IMR-90 (cell line): Measurements from ENCODE around the gene STAP2. TPM values are rescaled to one million over a fixed set of nuclear protein-coding genes. Genes with fewer than 3 reads are reported as not detected.

Source experiments
- ATAC-seq: fragments of 200-7000 bp; cut with Tn5 transposase; 2 replicates; pipeline ENCODE4 v1.9.1; 2020; ENCODE audit warnings: low read depth, mild to moderate bottlenecking, moderate library complexity
- BruUV-seq: library from RNA; stranded (reverse); fragments of 400-500 nt; replicated peaks from 2 replicates; lab custom pipeline; 2021; lab: Mats Ljungman, UMichigan
- CTCF ChIA-PET: fragments of 300-600 bp; formaldehyde crosslinking; extraction: SDS; loops from one replicate; lab custom pipeline; 2021; ENCODE audit warnings: antibody characterized with exemption; lab: Yijun Ruan, JAX
- POLR2A ChIA-PET: fragments of 300-600 bp; sonication (Branson Sonifier 250); formaldehyde crosslinking; loops from one replicate; lab custom pipeline; 2022; ENCODE audit warnings: antibody characterized with exemption; ENCODE audit not compliant: unreplicated experiment; lab: Charles Lee
- DNase-seq: peaks from one replicate; pipeline ENCODE4 v3.0.0; 2013
- H2AFZ ChIP-seq: replicated peaks from 2 replicates; pipeline ENCODE3; 2013; ENCODE audit warnings: low read length, mild to moderate bottlenecking; ENCODE audit not compliant: poor library complexity
- H2AK5ac ChIP-seq: 2 replicates; pipeline ENCODE4 v1.6.1; 2013; ENCODE audit warnings: low read depth, low read length, inconsistent platforms
- H2AK9ac ChIP-seq: replicated peaks from 2 replicates; pipeline ENCODE3; 2013; ENCODE audit warnings: mild to moderate bottlenecking, low read depth, low read length, moderate library complexity; ENCODE audit not compliant: poor library complexity
- H2BK120ac ChIP-seq: 2 replicates; pipeline ENCODE4 v1.6.1; 2013; ENCODE audit warnings: low read depth, low read length, inconsistent platforms
- H2BK15ac ChIP-seq: 3 replicates; pipeline ENCODE4 v1.6.1; 2013; ENCODE audit warnings: low read depth, low read length, inconsistent platforms
- H2BK20ac ChIP-seq: 2 replicates; pipeline ENCODE4 v1.6.1; 2013; ENCODE audit warnings: low read depth, mild to moderate bottlenecking, inconsistent platforms, low read length, moderate library complexity
- H2BK5ac ChIP-seq: 2 replicates; pipeline ENCODE4 v1.6.1; 2013; ENCODE audit warnings: mild to moderate bottlenecking, low read depth, low read length, inconsistent platforms; ENCODE audit not compliant: poor library complexity, severe bottlenecking
- H3K14ac ChIP-seq: replicated peaks from 2 replicates; pipeline ENCODE4 v1.6.1; 2013; ENCODE audit warnings: low read depth, low read length, inconsistent platforms
- H3K18ac ChIP-seq: 2 replicates; pipeline ENCODE4 v1.6.1; 2013; ENCODE audit warnings: low read depth, low read length, control low read depth
- H3K23ac ChIP-seq: 2 replicates; pipeline ENCODE4 v1.6.1; 2013; ENCODE audit warnings: low read depth, low read length, inconsistent platforms
- H3K27ac ChIP-seq: 2 replicates; pipeline ENCODE4 v1.5.1; 2013; ENCODE audit warnings: mild to moderate bottlenecking, control low read depth, low read length; ENCODE audit not compliant: insufficient read depth
- H3K27me3 ChIP-seq: 2 replicates; pipeline ENCODE4 v1.6.1; 2013; ENCODE audit warnings: low read length; ENCODE audit not compliant: control insufficient read depth, insufficient read depth
- H3K36me3 ChIP-seq: 2 replicates; pipeline ENCODE4 v1.6.1; 2013; ENCODE audit warnings: low read length, mixed read lengths; ENCODE audit not compliant: control insufficient read depth, insufficient read depth
- H3K4ac ChIP-seq: 2 replicates; pipeline ENCODE4 v1.6.1; 2013; ENCODE audit warnings: low read depth, low read length, inconsistent platforms
- H3K4me1 ChIP-seq: 2 replicates; pipeline ENCODE4 v1.6.1; 2013; ENCODE audit warnings: low read length, mixed read lengths; ENCODE audit not compliant: control insufficient read depth, insufficient read depth
- H3K4me2 ChIP-seq: 2 replicates; pipeline ENCODE4 v1.6.1; 2013; ENCODE audit warnings: low read depth, mild to moderate bottlenecking, control low read depth, low read length, moderate library complexity
- H3K4me3 ChIP-seq: 2 replicates; pipeline ENCODE4 v1.5.1; 2013; ENCODE audit warnings: low read depth, mild to moderate bottlenecking, control low read depth, low read length, moderate library complexity; ENCODE audit not compliant: insufficient read depth
- H3K56ac ChIP-seq: 2 replicates; pipeline ENCODE4 v1.6.1; 2013; ENCODE audit warnings: low read length, inconsistent platforms; ENCODE audit not compliant: insufficient read depth; ENCODE audit errors: extremely low read depth
- H3K79me1 ChIP-seq, 2 experiments: 2 replicates each; pipeline ENCODE4 v1.6.1; 2013; ENCODE audit warnings: low read length in 2 of 2, inconsistent platforms in 1 of 2, low read depth in 1 of 2
- H3K9ac ChIP-seq: 2 replicates; pipeline ENCODE4 v1.6.1; 2013; ENCODE audit warnings: low read depth, low read length, control low read depth
- H3K9me1 ChIP-seq: 2 replicates; pipeline ENCODE4 v1.6.1; 2013; ENCODE audit warnings: low read length, inconsistent platforms; ENCODE audit not compliant: insufficient read depth
- H3K9me3 ChIP-seq: 2 replicates; pipeline ENCODE4 v1.6.1; 2013; ENCODE audit warnings: low read length; ENCODE audit not compliant: control insufficient read depth, insufficient read depth
- H4K20me1 ChIP-seq: 2 replicates; pipeline ENCODE4 v1.6.1; 2013; ENCODE audit warnings: low read length, inconsistent platforms; ENCODE audit not compliant: insufficient read depth
- H4K5ac ChIP-seq: 2 replicates; pipeline ENCODE4 v1.6.1; 2013; ENCODE audit warnings: mild to moderate bottlenecking, low read depth, low read length, control low read depth
- H4K8ac ChIP-seq, 2 experiments: 2 replicates each; pipeline ENCODE4 v1.6.1; 2013; ENCODE audit warnings: low read depth in 2 of 2, low read length in 2 of 2, control low read depth in 1 of 2, inconsistent platforms in 1 of 2
- H4K91ac ChIP-seq: 2 replicates; pipeline ENCODE4 v1.6.1; 2013; ENCODE audit warnings: low read depth, low read length, inconsistent platforms; ENCODE audit not compliant: insufficient read depth
- BHLHE40 ChIP-seq: fragments of 150-350 bp; IDR thresholded peaks from 2 replicates; pipeline ENCODE4 v1.6.1; 2016; ENCODE audit warnings: mild to moderate bottlenecking, low read depth, low read length
- CEBPB ChIP-seq: IDR thresholded peaks from 2 replicates; pipeline ENCODE4 v1.6.1; 2012; ENCODE audit warnings: low read depth, low read length, improper control_type of control experiment
- CHD1 ChIP-seq: IDR thresholded peaks from 2 replicates; pipeline ENCODE4 v1.6.1; 2012; ENCODE audit warnings: low read depth, low read length, improper control_type of control experiment
- ELK1 ChIP-seq: fragments of 150-350 bp; IDR thresholded peaks from 2 replicates; pipeline ENCODE4 v1.6.1; 2016; ENCODE audit warnings: low read depth, mild to moderate bottlenecking, low read length, moderate library complexity, borderline replicate concordance
- MAFK ChIP-seq: IDR thresholded peaks from 2 replicates; pipeline ENCODE4 v1.6.1; 2012; ENCODE audit warnings: low read depth, low read length, improper control_type of control experiment
- MAZ ChIP-seq: IDR thresholded peaks from 2 replicates; pipeline ENCODE4 v1.6.1; 2012; ENCODE audit warnings: low read depth, mild to moderate bottlenecking, low read length, improper control_type of control experiment, moderate library complexity, borderline replicate concordance
- RAD21 ChIP-seq: IDR thresholded peaks from 2 replicates; pipeline ENCODE4 v1.6.1; 2012; ENCODE audit warnings: low read length, improper control_type of control experiment
- RCOR1 ChIP-seq: IDR thresholded peaks from 2 replicates; pipeline ENCODE4 v1.6.1; 2012; ENCODE audit warnings: mild to moderate bottlenecking, low read length, improper control_type of control experiment; ENCODE audit not compliant: insufficient replicate concordance
- RFX5 ChIP-seq: IDR thresholded peaks from 2 replicates; pipeline ENCODE4 v1.8.0; 2012; ENCODE audit warnings: low read depth, mild to moderate bottlenecking, low read length, moderate library complexity
- SMC3 ChIP-seq: fragments of 150-350 bp; IDR thresholded peaks from 2 replicates; pipeline ENCODE4 v1.6.1; 2016; ENCODE audit warnings: low read depth, mild to moderate bottlenecking, antibody characterized with exemption, low read length, moderate library complexity
- WGBS, 2 experiments: methylation state at CpG; one replicate each; pipeline versions ENCODE4 v1.1.5 to v1.1.7; 2013; ENCODE audit warnings: missing lambda C conversion rate in 2 of 2; ENCODE audit not compliant: insufficient read length in 1 of 2; ENCODE audit errors: extremely low coverage in 2 of 2; 5-methylcytosine and 5-hydroxymethylcytosine counted together
- dilution Hi-C: fragments of 300-500 bp; cut with HindIII; formaldehyde crosslinking; loops from one replicate; pipeline ENCODE4 v1.14.3; 2018; ENCODE audit warnings: low sequenced_read_pairs; ENCODE audit not compliant: unreplicated experiment
- in situ Hi-C: fragments of 300-500 bp; cut with MboI; formaldehyde crosslinking; loops from 3 replicates; pipeline ENCODE4 v1.14.3; 2019; ENCODE audit warnings: low sequenced_read_pairs, inconsistent platforms, mixed read lengths
- intact Hi-C: fragments of 100-400 bp; cut with micrococcal nuclease; formaldehyde crosslinking; loops from 2 replicates; pipeline ENCODE4 v1.10.0; 2022
- polyA plus RNA-seq, 3 experiments: library from polyadenylated mRNA; depleted of rRNA; stranded (reverse); fragments of >200 nt; gene quantifications; 2 replicates each; pipeline ENCODE4 v1.2.3, GENCODE V29; 2012; ENCODE audit warnings: low replicate concordance in 1 of 3
- total RNA-seq: library from RNA; depleted of rRNA; stranded (reverse); fragments of >200 nt; gene quantifications from 2 replicates; pipeline ENCODE4 v1.2.3, GENCODE V29; 2012

Gene STAP2
- total and polyA plus RNA-seq, 2 of the 4 experiments (the other 2 are of a cell fraction): 1.3 to 3.4 TPM

- ATAC-seq: no peak
- Histone ChIP-seq H2AFZ (peak overlapping the region; percentile 43), H3K14ac (no peak overlapping the region), H3K56ac (no peak overlapping the region), H4K91ac (no peak overlapping the region), H2AK5ac (no peak overlapping the region), H2BK20ac (no peak overlapping the region), H3K36me3 (no peaks in the 10 kb centered on the region), H3K9me1 (no peaks in the 10 kb centered on the region), H4K5ac (no peak overlapping the region), H3K79me1 (no peaks in the 10 kb centered on the region), H3K9ac (no peak overlapping the region), H3K9me3 (no peaks in the 10 kb centered on the region), H2BK120ac (no peak overlapping the region), H4K8ac (no peak overlapping the region), H2BK15ac (no peak overlapping the region), H2BK5ac (no peak overlapping the region), H3K27ac (no peak overlapping the region), H3K27me3 (peaks cover 17% of the 10 kb centered on the region), H2AK9ac (no peak overlapping the region), H3K4me3 (no peak overlapping the region), H4K20me1 (no peaks in the 10 kb centered on the region), H3K18ac (no peak overlapping the region), H3K4me2 (no peak overlapping the region), H3K4me1 (peaks cover under 1% of the 10 kb centered on the region; the same call in 1 of the 2 replicates), H3K23ac (no peak overlapping the region), H3K4ac (no peak overlapping the region)
- CTCF ChIA-PET: interaction anchor here (0.6 kb wide), 1 partner anchor 82 kb away, joined by 3 read pairs; no protein-coding TSS in a partner anchor
- WGBS, 2 experiments: 80% methylated on average over 1 of the region's 8 CpGs; no CpG with 5 or more reads in 1 of the 2 experiments
- dilution Hi-C loops: no loop called here
- POLR2A ChIA-PET: no interaction called here
- BruUV-seq: no TSS peak
- no peak for TF ChIP-seq MAZ
- TF ChIP-seq MAFK: no peak
- TF ChIP-seq SMC3: no peak
- no peak for TF ChIP-seq CHD1
- no peak for TF ChIP-seq RAD21
- TF ChIP-seq RFX5: no peak
- TF ChIP-seq BHLHE40: no peak
- TF ChIP-seq CEBPB: no peak
- no peak for TF ChIP-seq RCOR1
- no peak for TF ChIP-seq ELK1
- no peak for DNase-seq
- in situ Hi-C loops: no loop called here
- intact Hi-C loops: no loop called here
Measured at GRCh38 chr19:4291184-4291732, 47.4 kb downstream of the STAP2 start.
